A549 (cell line): Measurements from ENCODE around the gene CDY2B. TPM values are rescaled to one million over a fixed set of nuclear protein-coding genes. Genes with fewer than 3 reads are reported as not detected.
"Not testable (repeated sequence)": the region's sequence is repeated elsewhere in the genome, so short reads cannot be mapped to it uniquely, and the experiment has no call there.

Experiments
- ATAC-seq, 2 experiments: fragments of 200-7000 bp in 1 of 2; fragments of >200 bp in 1 of 2; cut with Nextera tagmentation in 1 of 2; cut with Tn5 transposase in 1 of 2; 3 replicates each; pipeline versions ENCODE4 v1.8.0 to v1.9.1; 2018 to 2020; ENCODE audit warnings: mild to moderate bottlenecking in 1 of 2, moderate library complexity in 1 of 2
- CTCF ChIA-PET: fragments of 300-600 bp; sonication (Branson Sonifier 250); formaldehyde crosslinking; extraction: SDS; loops from one replicate; lab custom pipeline; 2021; ENCODE audit warnings: antibody characterized with exemption, inconsistent platforms; lab: Yijun Ruan, JAX
- POLR2A ChIA-PET: fragments of 350-600 bp; formaldehyde crosslinking; extraction: SDS; loops from one replicate; lab custom pipeline; 2021; ENCODE audit warnings: antibody characterized with exemption, inconsistent platforms; lab: Yijun Ruan, JAX
- DNase-seq, 2 experiments: peaks; one replicate each; pipeline versions ENCODE4 v3.0.0 to v3.0.0-alpha.2; 2011 to 2016; ENCODE audit warnings: low read depth in 1 of 2, low spot score in 1 of 2
- FAIRE-seq: peaks from 2 replicates; lab custom pipeline; 2011; peaks lifted over from hg19 to GRCh38; lab: Jason Lieb, UNC
- H3K27ac ChIP-seq, 2 experiments: fragments of >200 bp; sonication (Bioruptor Twin); formaldehyde crosslinking; 3 replicates each; pipeline ENCODE4 v1.5.1; 2016 to 2017
- H3K4me1 ChIP-seq: fragments of >200 bp; sonication (Bioruptor Twin); formaldehyde crosslinking; 3 replicates; pipeline ENCODE4 v1.6.1; 2016
- H3K4me2 ChIP-seq: fragments of >200 bp; sonication (Bioruptor Twin); formaldehyde crosslinking; 3 replicates; pipeline ENCODE4 v1.6.1; 2016
- H3K4me3 ChIP-seq: fragments of >200 bp; sonication (Bioruptor Twin); formaldehyde crosslinking; 3 replicates; pipeline ENCODE4 v1.5.1; 2016
- H3K9me3 ChIP-seq: fragments of >200 bp; sonication (Bioruptor Twin); formaldehyde crosslinking; 3 replicates; pipeline ENCODE4 v1.6.1; 2016
- WGBS: methylation state at CpG from one replicate; pipeline ENCODE4 v1.1.6; 2017; ENCODE audit errors: missing lambda C conversion rate; 5-methylcytosine and 5-hydroxymethylcytosine counted together
- polyA plus RNA-seq, 4 experiments: library from polyadenylated mRNA; depleted of rRNA in 3 of 4; stranded (reverse); fragments of >200 nt; fragmentation: RNase III in 1 of 4; extraction: RNeasy Plus Mini Kit Qiagen cat#74134 plus additional on column Dnase treatment in 1 of 4; gene quantifications; 2 replicates in 3 of 4; 3 replicates in 1 of 4; pipeline ENCODE4 v1.2.3, GENCODE V29; 2011 to 2017

CDY2B gene
- polyA plus RNA-seq, 2 of the 4 experiments (the other 2 are of a cell fraction): not detected

- H3K4me2 ChIP-seq, H3K9me3 ChIP-seq, H3K27ac ChIP-seq, DNase-seq, FAIRE-seq, POLR2A ChIA-PET, CTCF ChIA-PET, H3K4me3 ChIP-seq, H3K4me1 ChIP-seq: not testable (repeated sequence)
- peak; percentile 93 to 97 for ATAC-seq
- WGBS: no CpG with 5 or more reads among the region's 10 CpGs
Observed at GRCh38 chrY:17856963-17857848, 22.8 kb downstream of the CDY2B start.

GRCh38 chrY:17856508-17856907 is 23.5 kb downstream of the CDY2B start:
- H3K4me1 ChIP-seq, POLR2A ChIA-PET, H3K4me3 ChIP-seq, FAIRE-seq, H3K27ac ChIP-seq, H3K4me2 ChIP-seq, DNase-seq, H3K9me3 ChIP-seq, CTCF ChIA-PET: not testable (repeated sequence)
- no CpG with 5 or more reads among the region's 3 CpGs for WGBS
- ATAC-seq: peak; percentile 58 to 77

GRCh38 chrY:17849131-17849530 is 30.9 kb downstream of the CDY2B start:
- H3K4me2 ChIP-seq, FAIRE-seq, CTCF ChIA-PET, POLR2A ChIA-PET, DNase-seq, H3K4me3 ChIP-seq, H3K27ac ChIP-seq, H3K9me3 ChIP-seq, ATAC-seq, H3K4me1 ChIP-seq: not testable (repeated sequence)
- no CpG with 5 or more reads among the region's 4 CpGs for WGBS

GRCh38 chrY:17832149-17832548 is 47.9 kb downstream of the CDY2B start:
- FAIRE-seq, H3K4me3 ChIP-seq, H3K4me1 ChIP-seq, POLR2A ChIA-PET, H3K27ac ChIP-seq, H3K4me2 ChIP-seq, DNase-seq, CTCF ChIA-PET, ATAC-seq, H3K9me3 ChIP-seq: not testable (repeated sequence)
- WGBS: no CpG with 5 or more reads among the region's 12 CpGs

Other genes with a start within 250 kb of the CDY2B start
- gene CDY2A, start 145.6 kb upstream of the CDY2B start, polyA plus RNA-seq (2011; rRNA removed): not detected in 2 replicates
- not detected in 3 replicates for gene CDY2A, start 145.6 kb upstream of the CDY2B start, polyA plus RNA-seq (2017; fragmentation: RNase III; extraction: RNeasy Plus Mini Kit Qiagen cat#74134 plus additional on column Dnase treatment)